ENCODE data around the gene EMP3.

DNA sequence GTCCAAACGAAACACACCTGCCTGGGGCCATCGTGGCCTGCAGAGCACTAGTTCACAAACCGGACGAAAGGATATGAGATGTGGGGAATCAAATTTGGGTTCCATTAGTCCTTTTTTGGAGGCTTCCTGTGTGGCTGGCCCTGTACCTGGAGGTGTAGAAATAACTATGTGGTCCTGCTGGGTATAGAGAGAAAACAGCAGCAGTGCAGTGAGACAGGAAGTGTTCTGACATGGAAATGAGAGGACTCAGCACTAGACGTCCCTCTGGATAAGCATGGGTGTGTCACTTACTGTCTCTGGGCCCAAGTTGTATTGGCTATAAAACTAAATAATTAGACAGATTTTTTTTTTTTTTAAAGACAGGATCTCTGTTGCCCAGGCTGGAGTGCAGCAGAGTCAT is 53.7 kb downstream of the EMP3 start:
- TF ChIP-seq, protein P1, sequence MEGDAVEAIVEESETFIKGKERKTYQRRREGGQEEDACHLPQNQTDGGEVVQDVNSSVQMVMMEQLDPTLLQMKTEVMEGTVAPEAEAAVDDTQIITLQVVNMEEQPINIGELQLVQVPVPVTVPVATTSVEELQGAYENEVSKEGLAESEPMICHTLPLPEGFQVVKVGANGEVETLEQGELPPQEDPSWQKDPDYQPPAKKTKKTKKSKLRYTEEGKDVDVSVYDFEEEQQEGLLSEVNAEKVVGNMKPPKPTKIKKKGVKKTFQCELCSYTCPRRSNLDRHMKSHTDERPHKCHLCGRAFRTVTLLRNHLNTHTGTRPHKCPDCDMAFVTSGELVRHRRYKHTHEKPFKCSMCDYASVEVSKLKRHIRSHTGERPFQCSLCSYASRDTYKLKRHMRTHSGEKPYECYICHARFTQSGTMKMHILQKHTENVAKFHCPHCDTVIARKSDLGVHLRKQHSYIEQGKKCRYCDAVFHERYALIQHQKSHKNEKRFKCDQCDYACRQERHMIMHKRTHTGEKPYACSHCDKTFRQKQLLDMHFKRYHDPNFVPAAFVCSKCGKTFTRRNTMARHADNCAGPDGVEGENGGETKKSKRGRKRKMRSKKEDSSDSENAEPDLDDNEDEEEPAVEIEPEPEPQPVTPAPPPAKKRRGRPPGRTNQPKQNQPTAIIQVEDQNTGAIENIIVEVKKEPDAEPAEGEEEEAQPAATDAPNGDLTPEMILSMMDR (conservative IDR thresholded peaks at IDR 0.05; ENCODE audit: low read length), result no peak
- no peak for TF ChIP-seq EZH2phosphoT487 (IDR thresholded peaks at IDR 0.05; ENCODE audit: borderline replicate concordance)
